GM10266 (cell line): ENCODE measurements around the gene CYREN.

Source experiments
- DNase-seq: peaks from one replicate; pipeline ENCODE4 v3.0.0; 2012; ENCODE audit errors: extremely low spot score
- TF ChIP-seq, protein P1 (sequence below): IDR thresholded peaks from 2 replicates; pipeline ENCODE4 v1.5.1; 2012; ENCODE audit warnings: mild to moderate bottlenecking, low read depth; ENCODE audit not compliant: control insufficient read depth, insufficient read depth; ENCODE audit errors: missing control alignments

CYREN gene

DNA sequence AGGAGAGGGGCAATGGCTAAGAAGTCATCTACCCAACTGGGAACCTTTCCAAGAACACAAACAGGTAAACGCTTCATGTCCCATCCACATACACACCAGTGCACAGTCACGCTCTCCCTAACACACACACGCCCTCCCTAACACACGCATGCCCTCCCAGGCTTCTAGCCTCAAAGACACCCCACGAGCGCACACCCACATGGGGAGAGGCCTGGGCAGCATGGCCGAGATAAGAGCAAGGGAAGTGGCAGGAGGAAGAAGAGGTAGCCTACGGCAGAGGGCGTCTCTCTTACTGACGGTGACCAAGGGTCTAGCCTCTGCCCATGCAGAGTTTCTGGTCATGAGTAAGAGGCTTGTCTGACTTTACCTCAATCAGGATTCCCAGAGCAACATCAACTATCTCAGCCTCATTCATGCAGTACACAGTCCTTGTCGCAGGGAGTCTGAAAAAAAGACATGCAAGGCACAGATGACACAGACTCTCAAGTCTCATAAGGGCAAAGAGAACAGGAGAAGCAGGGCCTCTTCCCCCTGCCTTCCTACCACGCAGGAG, 3.1 kb downstream of the CYREN start:
- DNase-seq = no peak
- TF ChIP-seq, protein P1, sequence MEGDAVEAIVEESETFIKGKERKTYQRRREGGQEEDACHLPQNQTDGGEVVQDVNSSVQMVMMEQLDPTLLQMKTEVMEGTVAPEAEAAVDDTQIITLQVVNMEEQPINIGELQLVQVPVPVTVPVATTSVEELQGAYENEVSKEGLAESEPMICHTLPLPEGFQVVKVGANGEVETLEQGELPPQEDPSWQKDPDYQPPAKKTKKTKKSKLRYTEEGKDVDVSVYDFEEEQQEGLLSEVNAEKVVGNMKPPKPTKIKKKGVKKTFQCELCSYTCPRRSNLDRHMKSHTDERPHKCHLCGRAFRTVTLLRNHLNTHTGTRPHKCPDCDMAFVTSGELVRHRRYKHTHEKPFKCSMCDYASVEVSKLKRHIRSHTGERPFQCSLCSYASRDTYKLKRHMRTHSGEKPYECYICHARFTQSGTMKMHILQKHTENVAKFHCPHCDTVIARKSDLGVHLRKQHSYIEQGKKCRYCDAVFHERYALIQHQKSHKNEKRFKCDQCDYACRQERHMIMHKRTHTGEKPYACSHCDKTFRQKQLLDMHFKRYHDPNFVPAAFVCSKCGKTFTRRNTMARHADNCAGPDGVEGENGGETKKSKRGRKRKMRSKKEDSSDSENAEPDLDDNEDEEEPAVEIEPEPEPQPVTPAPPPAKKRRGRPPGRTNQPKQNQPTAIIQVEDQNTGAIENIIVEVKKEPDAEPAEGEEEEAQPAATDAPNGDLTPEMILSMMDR = no peak

DNA sequence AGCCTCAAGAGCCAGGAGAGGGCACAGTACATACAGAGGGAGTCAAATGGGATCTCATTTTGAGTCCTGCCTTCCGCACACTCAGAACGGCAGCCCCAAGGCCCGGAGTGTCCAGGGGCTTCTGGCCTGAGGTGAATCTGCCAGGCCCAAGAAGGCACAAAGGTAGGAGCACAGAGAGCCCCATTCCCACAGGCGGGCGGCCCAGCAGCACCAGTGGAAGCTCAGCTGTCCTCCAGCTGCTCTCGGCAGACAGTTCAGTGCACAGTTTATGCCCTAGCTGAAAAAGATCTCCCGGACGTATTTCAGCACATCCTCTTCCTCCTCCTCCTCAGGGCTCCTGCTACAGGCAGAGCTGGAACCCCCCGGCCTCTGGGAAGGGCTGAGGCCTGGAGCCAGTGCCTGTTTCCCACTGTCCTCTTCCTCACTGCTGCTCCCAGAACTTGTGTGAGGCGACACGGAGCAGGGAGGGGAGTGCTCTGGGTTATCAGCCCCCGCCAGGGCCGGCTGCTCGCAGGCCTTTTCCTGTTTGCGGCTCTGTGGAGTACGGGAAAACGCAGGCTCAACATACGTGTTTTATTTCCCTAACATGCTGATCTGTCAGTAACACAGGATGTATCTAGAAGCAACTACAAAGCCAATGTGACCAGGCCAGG, 4.0 kb downstream of the CYREN start:
- DNase-seq = no peak
- TF ChIP-seq, protein P1 = no peak

DNA sequence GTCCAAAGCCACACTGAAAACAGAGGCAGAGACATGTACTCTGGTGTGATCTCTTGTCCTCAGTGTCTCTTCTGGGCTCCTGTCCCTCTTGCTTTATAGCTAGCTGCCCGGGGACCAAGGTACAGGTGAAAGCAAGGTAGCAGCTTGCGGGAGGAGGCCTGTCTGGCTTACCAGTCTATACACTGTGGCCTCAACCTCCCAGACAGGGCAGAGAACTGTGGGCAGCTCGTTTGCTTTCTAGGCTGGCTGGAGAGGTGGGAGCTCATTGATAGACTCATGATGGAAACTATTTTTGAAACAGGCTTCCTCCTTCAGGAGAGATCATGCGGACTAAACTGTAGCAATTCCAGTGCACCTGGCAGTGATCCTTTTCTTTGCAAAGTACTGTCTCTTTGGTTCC, 4.6 kb downstream of the CYREN start:
- TF ChIP-seq, protein P1 = no peak
- no peak for DNase-seq

DNA sequence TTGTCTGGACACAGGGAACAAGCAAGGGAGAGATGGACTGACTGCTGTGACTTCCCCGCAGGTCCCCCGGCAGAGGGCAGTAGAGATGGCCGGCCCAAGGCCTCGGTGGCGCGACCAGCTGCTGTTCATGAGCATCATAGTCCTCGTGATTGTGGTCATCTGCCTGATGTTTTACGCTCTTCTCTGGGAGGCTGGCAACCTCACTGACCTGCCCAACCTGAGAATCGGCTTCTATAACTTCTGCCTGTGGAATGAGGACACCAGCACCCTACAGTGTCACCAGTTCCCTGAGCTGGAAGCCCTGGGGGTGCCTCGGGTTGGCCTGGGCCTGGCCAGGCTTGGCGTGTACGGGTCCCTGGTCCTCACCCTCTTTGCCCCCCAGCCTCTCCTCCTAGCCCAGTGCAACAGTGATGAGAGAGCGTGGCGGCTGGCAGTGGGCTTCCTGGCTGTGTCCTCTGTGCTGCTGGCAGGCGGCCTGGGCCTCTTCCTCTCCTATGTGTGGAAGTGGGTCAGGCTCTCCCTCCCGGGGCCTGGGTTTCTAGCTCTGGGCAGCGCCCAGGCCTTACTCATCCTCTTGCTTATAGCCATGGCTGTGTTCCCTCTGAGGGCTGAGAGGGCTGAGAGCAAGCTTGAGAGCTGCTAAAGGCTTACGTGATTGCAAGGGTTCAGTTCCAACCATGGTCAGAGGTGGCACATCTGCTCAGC, 6.0 kb downstream of the CYREN start:
- no peak for DNase-seq
- TF ChIP-seq, protein P1 = no peak

DNA sequence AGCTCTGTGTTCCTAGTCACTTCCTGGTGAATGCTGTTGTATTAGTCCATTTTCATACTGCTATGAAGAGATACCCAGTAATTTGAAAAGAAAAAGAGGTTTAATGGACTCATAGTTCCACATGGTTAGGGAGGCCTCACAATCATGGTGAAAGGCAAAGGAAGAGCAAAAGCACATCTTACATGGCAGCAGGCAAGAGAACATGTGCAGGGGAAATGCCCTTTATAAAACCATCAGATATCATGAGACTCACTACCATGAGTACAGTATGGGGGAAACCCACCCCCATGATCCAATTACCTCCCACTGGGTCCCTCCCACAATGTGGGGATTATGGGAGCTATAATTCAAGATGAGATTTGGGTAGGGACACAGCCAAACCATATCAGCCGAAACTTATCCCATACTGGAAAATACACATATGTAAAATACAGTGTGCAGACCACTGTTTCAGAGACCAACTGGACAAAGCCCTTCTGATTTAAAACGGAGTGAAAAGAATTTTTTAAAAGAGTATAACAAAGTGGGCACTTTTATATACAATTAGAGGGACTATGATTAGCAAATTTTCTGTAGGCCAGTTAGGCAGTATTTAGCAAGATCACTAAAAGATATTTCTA, 8.0 kb downstream of the CYREN start:
- DNase-seq = no peak
- TF ChIP-seq, protein P1 = no peak

DNA sequence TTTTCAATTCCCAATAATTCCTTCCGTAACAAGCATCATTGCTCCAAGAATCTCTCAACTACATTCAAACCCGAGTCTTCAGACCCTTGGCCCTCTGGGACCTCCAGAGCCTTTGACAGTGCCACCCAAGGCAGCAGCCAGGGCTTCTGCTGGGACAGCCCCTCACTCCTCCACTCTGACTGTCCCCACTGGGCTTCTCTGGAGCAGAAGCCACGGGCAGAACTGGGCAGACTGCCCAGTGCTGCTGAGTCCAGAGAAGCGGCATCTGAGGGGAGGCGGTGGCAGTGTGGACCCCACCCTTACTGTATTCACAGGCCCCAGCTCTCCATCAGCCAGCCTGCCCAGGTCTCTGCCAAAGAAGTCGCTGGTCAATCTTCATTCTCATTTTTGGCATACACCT, 8.8 kb downstream of the CYREN start:
- TF ChIP-seq, protein P1 = no peak
- no peak for DNase-seq

DNA sequence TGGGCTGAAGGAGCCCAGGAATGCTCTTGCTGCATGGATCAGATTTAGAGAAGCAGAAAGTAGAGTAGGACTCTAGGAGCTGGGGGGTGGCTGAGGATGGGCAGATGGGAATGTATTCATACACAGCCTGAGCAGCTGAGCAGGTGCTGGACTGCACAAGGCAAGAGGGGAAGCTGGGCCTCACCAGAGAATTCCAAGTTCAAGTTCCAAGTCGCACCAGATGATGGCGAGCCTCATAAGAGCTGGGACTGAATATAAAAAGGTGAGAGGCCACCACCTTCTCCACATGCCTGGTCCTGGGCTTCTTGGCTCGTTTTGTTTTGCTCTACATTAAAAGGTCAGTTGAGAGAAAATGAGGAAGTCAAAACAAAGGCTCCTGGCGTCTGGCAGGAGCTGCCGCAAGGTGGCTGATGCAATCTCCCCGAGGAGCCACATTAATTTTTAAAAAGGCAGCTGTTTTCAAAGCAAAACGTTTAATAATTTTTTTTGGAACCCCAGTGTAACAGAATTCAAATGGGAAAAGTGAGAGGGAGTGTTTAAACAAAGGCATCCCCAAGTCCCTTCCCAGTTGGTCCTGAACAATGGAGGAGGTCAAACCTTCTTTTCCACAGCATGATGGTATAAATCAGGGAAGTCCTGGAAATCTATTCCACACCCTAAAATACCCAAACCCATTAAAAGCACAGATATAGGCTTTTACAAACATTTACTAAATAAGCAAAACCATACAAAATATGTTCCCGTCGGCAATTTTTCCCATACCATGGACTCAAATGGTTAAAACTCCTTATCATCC, 9.5 kb downstream of the CYREN start:
- no peak for DNase-seq
- TF ChIP-seq, protein P1 = no peak
